Measurements from ENCODE around the gene PAX9. TPM values are rescaled to one million over a fixed set of nuclear protein-coding genes. Genes with fewer than 3 reads are reported as not detected.

The PAX9 gene
- polyA plus RNA-seq, 1 donor from 2014 or later = not detected

DNA sequence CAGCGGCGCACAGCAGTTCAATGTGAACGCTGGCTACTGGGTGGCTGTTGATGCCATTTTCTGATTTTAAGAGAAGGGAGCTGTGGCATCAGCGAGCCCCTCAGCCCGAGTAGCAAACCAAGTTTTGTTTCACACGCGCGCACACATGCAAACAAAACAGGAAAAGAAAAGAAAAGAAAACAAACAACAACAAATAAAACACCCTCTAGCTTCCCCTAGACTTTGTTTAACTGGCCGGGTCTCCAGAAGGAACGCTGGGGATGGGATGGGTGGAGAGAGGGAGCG is 540 bp downstream of the PAX9 start:
- Histone ChIP-seq H3F3A (ENCODE audit: insufficient read depth, low read length, poor library complexity, severe bottlenecking) (no peaks in the 10 kb centered on the region), H3K9ac (ENCODE audit: low read length) (no peak overlapping the region), H4K20me1 (ENCODE audit: insufficient read depth) (no peaks in the 10 kb centered on the region), H3K9me3 (ENCODE audit: low read length) (no peaks in the 10 kb centered on the region), H3K79me2 (replicated peaks; ENCODE audit: insufficient read depth, low read length) (no peaks in the 10 kb centered on the region), H3K36me3 (ENCODE audit: insufficient read depth, low read length) (no peaks in the 10 kb centered on the region), H3K4me2 (ENCODE audit: low read length) (no peak overlapping the region), H3K4me3 (ENCODE audit: low read length) (peak overlapping the region; percentile 50), H3K9me2 (ENCODE audit: insufficient read depth, low read length) (no peaks in the 10 kb centered on the region), H3K27me3 (ENCODE audit: insufficient read depth, low read depth, low read length) (peaks cover 100% of the 10 kb centered on the region), H3K27ac (ENCODE audit: low read length) (no peak overlapping the region), H2AFZ (ENCODE audit: low read depth, low read length) (no peak overlapping the region)
- TF ChIP-seq RAD21 (conservative IDR thresholded peaks at IDR 0.05) = no peak
- TF ChIP-seq SMC3 (conservative IDR thresholded peaks at IDR 0.05; ENCODE audit: poor library complexity) = no peak
- TF ChIP-seq POLR2AphosphoS5 (IDR thresholded peaks at IDR 0.05) = no peak
- TF ChIP-seq TAF1 (IDR thresholded peaks at IDR 0.05; ENCODE audit: low read depth) = no peak

DNA sequence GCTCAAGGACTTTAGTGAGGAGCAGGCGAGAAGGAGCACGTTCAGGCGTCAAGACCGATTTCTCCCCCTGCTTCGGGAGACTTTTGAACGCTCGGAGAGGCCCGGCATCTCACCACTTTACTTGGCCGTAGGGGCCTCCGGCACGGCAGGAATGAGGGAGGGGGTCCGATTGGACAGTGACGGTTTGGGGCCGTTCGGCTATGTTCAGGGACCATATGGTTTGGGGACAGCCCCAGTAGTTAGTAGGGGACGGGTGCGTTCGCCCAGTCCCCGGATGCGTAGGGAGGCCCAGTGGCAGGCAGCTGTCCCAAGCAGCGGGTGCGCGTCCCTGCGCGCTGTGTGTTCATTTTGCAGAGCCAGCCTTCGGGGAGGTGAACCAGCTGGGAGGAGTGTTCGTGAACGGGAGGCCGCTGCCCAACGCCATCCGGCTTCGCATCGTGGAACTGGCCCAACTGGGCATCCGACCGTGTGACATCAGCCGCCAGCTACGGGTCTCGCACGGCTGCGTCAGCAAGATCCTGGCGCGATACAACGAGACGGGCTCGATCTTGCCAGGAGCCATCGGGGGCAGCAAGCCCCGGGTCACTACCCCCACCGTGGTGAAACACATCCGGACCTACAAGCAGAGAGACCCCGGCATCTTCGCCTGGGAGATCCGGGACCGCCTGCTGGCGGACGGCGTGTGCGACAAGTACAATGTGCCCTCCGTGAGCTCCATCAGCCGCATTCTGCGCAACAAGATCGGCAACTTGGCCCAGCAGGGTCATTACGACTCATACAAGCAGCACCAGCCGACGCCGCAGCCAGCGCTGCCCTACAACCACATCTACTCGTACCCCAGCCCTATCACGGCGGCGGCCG is 1.1 kb downstream of the PAX9 start:
- Histone ChIP-seq H3K27ac (ENCODE audit: low read length) (no peak overlapping the region), H2AFZ (ENCODE audit: low read depth, low read length) (no peak overlapping the region), H3K4me3 (ENCODE audit: low read length) (peak overlapping the region; percentile 61), H3K4me2 (ENCODE audit: low read length) (no peak overlapping the region), H3K9me2 (ENCODE audit: insufficient read depth, low read length) (no peaks in the 10 kb centered on the region), H3K9ac (ENCODE audit: low read length) (no peak overlapping the region), H3F3A (ENCODE audit: insufficient read depth, low read length, poor library complexity, severe bottlenecking) (no peaks in the 10 kb centered on the region), H3K79me2 (replicated peaks; ENCODE audit: insufficient read depth, low read length) (no peaks in the 10 kb centered on the region), H3K27me3 (ENCODE audit: insufficient read depth, low read depth, low read length) (peaks cover 100% of the 10 kb centered on the region), H3K36me3 (ENCODE audit: insufficient read depth, low read length) (no peaks in the 10 kb centered on the region), H3K9me3 (ENCODE audit: low read length) (no peaks in the 10 kb centered on the region), H4K20me1 (ENCODE audit: insufficient read depth) (no peaks in the 10 kb centered on the region)
- TF ChIP-seq RAD21 (conservative IDR thresholded peaks at IDR 0.05) (no peak), EP300 (conservative IDR thresholded peaks at IDR 0.05; ENCODE audit: poor library complexity, severe bottlenecking) (no peak), EZH2 (IDR thresholded peaks at IDR 0.05; ENCODE audit: borderline replicate concordance, insufficient read depth, low read length, poor library complexity, severe bottlenecking) (peak; percentile 24), MXI1 (conservative IDR thresholded peaks at IDR 0.05; ENCODE audit: poor library complexity, severe bottlenecking) (no peak)

DNA sequence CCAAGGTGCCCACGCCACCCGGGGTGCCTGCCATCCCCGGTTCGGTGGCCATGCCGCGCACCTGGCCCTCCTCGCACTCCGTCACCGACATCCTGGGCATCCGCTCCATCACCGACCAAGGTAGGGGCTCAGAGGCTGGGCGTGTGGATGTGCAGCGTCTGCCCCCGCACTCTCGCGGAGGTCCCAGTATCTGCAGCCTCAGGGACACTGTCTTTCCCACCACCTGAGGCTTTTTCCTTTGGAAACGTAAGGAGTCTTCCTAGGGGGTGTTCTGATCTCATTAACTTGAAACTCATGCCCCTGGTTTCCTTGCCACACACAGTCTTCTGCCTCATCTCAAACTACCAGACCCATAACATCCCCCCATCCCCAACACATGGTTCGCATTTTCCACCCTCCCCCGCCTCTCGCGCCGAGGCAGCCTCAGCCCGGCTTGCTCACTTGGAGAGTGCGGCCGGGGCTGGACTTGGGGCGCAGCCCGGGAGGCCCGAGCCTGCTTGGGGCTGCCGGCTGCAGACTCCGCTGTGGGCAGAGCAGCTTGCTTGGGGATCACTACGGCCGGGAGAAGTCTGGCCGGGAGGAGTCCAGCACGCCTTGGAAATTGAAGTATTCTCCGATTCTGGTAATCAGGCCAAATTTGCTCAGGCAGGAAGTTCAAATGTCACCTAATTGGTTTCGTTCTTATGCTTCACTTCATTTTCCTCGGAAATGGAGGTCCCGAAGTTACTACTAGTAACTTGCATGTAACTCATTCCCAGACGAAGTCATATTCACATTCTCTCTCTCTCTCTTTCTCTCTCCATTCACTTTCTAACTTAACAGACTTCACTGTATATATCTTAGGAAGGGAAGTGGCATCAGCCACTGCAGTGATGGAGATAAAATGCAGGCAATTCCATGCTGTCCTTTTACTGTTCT is 2.0 kb downstream of the PAX9 start:
- no peak overlapping the region for H3K27ac ChIP-seq (ENCODE audit: low read length)
- H4K20me1 ChIP-seq (ENCODE audit: insufficient read depth) = no peaks in the 10 kb centered on the region
- H3K79me2 ChIP-seq (replicated peaks; ENCODE audit: insufficient read depth, low read length) = no peaks in the 10 kb centered on the region
- H3K9ac ChIP-seq (ENCODE audit: low read length) = no peak overlapping the region
- H3F3A ChIP-seq (ENCODE audit: insufficient read depth, low read length, poor library complexity, severe bottlenecking) = no peaks in the 10 kb centered on the region
- no peak overlapping the region for H2AFZ ChIP-seq (ENCODE audit: low read depth, low read length)
- H3K9me3 ChIP-seq (ENCODE audit: low read length) = no peaks in the 10 kb centered on the region
- no peak for TF ChIP-seq POLR2AphosphoS5 (IDR thresholded peaks at IDR 0.05)
- TF ChIP-seq TAF1 (IDR thresholded peaks at IDR 0.05; ENCODE audit: low read depth) = no peak
- no peak for TF ChIP-seq SMC3 (conservative IDR thresholded peaks at IDR 0.05; ENCODE audit: poor library complexity)
- TF ChIP-seq, protein P1, sequence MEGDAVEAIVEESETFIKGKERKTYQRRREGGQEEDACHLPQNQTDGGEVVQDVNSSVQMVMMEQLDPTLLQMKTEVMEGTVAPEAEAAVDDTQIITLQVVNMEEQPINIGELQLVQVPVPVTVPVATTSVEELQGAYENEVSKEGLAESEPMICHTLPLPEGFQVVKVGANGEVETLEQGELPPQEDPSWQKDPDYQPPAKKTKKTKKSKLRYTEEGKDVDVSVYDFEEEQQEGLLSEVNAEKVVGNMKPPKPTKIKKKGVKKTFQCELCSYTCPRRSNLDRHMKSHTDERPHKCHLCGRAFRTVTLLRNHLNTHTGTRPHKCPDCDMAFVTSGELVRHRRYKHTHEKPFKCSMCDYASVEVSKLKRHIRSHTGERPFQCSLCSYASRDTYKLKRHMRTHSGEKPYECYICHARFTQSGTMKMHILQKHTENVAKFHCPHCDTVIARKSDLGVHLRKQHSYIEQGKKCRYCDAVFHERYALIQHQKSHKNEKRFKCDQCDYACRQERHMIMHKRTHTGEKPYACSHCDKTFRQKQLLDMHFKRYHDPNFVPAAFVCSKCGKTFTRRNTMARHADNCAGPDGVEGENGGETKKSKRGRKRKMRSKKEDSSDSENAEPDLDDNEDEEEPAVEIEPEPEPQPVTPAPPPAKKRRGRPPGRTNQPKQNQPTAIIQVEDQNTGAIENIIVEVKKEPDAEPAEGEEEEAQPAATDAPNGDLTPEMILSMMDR (IDR thresholded peaks at IDR 0.05; ENCODE audit: poor library complexity, severe bottlenecking) = no peak
- no peak for TF ChIP-seq MXI1 (conservative IDR thresholded peaks at IDR 0.05; ENCODE audit: poor library complexity, severe bottlenecking)
- TF ChIP-seq EP300 (conservative IDR thresholded peaks at IDR 0.05; ENCODE audit: poor library complexity, severe bottlenecking) = no peak
- no peak for TF ChIP-seq RAD21 (conservative IDR thresholded peaks at IDR 0.05)
- TF ChIP-seq EZH2 (IDR thresholded peaks at IDR 0.05; ENCODE audit: borderline replicate concordance, insufficient read depth, low read length, poor library complexity, severe bottlenecking) = no peak
- TF ChIP-seq, protein P2, sequence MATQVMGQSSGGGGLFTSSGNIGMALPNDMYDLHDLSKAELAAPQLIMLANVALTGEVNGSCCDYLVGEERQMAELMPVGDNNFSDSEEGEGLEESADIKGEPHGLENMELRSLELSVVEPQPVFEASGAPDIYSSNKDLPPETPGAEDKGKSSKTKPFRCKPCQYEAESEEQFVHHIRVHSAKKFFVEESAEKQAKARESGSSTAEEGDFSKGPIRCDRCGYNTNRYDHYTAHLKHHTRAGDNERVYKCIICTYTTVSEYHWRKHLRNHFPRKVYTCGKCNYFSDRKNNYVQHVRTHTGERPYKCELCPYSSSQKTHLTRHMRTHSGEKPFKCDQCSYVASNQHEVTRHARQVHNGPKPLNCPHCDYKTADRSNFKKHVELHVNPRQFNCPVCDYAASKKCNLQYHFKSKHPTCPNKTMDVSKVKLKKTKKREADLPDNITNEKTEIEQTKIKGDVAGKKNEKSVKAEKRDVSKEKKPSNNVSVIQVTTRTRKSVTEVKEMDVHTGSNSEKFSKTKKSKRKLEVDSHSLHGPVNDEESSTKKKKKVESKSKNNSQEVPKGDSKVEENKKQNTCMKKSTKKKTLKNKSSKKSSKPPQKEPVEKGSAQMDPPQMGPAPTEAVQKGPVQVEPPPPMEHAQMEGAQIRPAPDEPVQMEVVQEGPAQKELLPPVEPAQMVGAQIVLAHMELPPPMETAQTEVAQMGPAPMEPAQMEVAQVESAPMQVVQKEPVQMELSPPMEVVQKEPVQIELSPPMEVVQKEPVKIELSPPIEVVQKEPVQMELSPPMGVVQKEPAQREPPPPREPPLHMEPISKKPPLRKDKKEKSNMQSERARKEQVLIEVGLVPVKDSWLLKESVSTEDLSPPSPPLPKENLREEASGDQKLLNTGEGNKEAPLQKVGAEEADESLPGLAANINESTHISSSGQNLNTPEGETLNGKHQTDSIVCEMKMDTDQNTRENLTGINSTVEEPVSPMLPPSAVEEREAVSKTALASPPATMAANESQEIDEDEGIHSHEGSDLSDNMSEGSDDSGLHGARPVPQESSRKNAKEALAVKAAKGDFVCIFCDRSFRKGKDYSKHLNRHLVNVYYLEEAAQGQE (IDR thresholded peaks at IDR 0.05; ENCODE audit: borderline replicate concordance) = no peak
- H3K4me3 ChIP-seq (ENCODE audit: low read length) = peak overlapping the region; percentile 61
- peaks cover 100% of the 10 kb centered on the region for H3K27me3 ChIP-seq (ENCODE audit: insufficient read depth, low read depth, low read length)
- no peak overlapping the region for H3K4me2 ChIP-seq (ENCODE audit: low read length)
- no peaks in the 10 kb centered on the region for H3K9me2 ChIP-seq (ENCODE audit: insufficient read depth, low read length)
- no peaks in the 10 kb centered on the region for H3K36me3 ChIP-seq (ENCODE audit: insufficient read depth, low read length)

Measured in neural cell (in vitro differentiated cells).